GM21381 (cell line): ENCODE data around the gene FAM163A.
"Not testable (repeated sequence)": the region's sequence is repeated elsewhere in the genome, so short reads cannot be mapped to it uniquely, and the experiment has no call there.

ENCODE experiments used
- ATAC-seq: cut with Tn5 transposase; IDR thresholded peaks from one replicate; pipeline ENCODE4 v1.9.1; 2021; ENCODE audit warnings: mild to moderate bottlenecking, moderate library complexity; ENCODE audit not compliant: unreplicated experiment

FAM163A gene

DNA sequence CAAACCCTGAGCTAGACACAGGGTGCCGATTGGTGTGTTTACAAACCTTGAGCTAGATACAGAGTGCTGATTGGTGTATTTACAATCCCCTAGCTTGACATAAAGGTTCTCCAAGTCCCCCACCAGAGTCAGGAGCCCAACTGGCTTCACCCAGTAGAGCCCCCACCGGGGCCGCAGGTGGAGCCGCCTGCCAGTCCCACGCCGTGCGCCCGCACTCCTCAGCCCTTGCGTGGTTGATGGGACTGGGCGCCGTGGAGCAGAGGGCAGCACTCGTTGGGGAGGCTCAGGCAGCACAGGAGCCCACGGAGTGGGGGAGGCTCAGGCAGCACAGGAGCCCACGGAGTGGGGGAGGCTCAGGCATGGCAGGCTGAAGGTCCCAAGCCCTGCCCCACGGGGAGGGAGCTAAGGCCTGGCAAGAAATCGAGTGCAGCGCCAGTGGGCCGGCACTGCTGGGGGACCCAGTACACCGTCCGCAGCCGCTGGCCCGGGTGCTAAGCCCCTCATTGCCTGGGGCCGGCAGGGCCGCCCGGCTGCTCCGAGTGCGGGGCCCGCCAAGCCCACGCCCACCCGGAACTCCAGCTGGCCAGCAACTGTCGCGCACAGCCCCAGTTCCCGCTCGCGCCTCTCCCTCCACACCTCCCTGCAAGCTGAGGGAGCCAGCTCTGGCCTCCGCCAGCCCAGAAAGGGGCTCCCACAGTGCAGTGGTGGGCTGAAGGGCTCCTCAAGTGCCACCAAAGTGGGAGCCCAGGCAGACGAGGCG, 93.8 kb downstream of the FAM163A start:
- ATAC-seq = not testable (repeated sequence)

DNA sequence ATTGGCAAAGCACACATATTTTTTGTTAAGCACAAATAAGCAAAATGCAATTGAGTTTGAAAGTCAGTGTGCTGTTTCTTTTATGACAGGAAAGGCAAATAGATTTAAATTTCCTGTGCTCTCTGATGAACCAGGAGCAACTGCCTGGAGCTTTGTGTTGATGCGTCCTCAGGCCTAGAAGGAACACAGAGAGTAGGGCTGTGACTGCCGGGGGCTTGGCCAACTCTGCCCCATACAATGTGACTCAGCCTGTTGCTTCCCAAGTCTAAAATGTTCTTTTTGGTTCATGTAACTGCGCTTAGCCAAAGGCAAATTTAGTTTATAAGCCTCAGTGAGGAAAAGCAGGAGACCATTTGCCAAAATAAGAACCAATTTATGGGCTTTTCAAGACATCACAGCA, 97.0 kb downstream of the FAM163A start:
- ATAC-seq = no peak

DNA sequence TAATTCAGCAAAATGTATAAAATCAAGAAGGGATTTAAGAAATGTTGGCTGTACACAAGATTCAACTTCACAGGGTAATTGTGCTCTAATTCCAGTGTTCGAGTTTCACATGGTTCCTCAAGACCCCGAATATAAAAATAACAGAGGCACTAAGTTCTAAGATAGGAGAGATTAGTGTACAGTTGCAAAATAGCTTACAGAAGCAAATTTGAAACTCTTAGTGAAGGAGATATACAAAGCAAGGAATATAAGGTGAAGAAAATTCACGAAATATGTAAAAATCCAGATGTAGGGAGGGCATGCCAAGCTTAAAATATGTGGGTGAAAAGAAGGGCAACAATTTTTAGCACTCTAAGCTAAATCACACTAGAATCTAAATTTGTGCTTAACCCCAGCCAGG, 105.1 kb downstream of the FAM163A start:
- no peak for ATAC-seq

DNA sequence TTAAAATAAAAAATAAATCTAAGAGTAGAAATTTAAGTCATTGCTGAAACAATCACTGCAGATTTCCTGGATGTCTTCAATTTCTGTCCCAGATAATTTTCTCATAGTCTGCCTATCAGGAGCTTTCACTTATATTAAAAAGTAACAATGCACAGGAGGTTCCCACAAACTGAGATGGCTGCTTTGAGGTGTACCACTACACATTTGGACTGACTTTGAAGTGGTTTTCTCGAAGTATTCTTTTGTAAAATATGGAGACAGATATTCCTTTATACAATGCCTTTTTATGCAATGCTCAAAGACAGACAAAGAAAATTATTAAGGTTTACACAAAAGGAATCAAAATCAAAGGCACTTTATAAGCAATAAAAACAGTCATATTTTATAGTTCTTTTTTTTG, 110.0 kb downstream of the FAM163A start:
- no peak for ATAC-seq

DNA sequence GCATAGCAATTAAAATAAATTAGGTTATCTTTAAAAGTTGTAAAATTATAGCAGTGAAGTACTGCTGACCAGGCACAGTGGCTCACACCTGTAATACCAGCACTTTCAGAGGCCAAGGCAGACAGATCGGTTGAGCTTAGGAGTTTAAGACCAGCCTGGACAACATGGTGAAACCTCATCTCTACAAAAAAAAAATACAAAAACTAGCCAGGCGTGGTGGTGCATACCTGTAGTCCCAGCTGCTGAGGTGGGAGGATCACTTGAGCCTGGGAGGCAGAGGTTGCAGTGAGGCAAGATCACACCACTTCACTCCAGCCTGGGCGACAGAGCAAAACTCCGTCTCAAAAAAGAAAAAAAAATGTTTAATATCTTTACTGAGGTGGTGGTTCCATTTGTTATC, 112.7 kb downstream of the FAM163A start:
- ATAC-seq = not testable (repeated sequence)

DNA sequence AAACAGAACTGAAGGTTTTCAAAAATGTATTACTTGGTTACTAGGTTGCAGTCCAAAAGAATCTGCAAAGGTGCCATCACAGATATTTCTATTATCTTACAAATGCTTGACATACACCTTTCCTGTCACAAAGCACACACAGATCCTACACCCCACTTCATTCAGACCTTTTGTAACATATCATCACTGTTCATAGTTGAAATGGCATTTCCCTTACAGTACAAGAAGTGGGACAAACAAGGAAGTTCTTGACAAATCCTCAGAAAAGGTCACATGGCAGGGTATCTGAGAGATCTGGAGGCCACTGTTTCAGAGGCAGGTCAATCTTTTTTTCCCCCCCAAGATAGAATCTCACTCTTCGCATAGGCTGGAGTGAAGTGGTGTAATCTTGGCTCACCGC, 113.2 kb downstream of the FAM163A start:
- no peak for ATAC-seq

DNA sequence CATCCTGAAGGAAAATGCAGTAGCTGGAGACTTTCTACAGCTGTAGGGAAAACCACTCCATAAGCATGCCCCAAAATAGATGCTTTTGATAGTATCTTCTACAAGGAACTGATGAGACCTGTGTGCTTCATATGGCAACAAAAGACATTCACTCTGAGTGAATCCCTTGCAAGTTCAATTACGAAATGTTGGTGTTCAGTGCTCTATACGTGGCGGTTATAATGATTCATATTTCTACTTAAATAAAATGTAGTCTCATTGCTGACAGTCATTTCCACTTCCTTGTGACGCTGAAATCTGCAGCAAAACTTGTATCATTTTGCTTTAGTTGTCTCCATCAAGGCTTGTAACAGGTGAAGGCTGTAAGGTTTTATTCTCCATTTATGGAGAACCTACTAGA, 113.9 kb downstream of the FAM163A start:
- ATAC-seq = no peak

DNA sequence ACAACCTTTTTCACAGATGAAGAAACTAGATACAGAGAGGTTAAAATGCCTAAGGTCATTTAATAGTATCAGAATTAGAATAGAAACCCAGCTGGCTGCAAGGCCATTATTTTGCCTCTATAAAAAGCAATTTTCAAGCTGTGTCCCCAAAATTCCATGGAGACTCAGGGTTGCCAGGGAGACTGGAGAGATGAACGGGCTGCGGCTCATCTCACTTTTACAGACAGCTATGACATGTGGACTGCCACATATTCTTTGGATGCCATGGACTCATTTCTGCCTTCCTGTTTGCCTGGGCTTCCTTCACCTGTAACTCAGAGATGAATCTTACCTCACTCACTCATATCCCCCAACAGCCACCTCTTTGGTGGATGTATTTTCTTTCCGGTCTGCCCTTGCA, 117.6 kb downstream of the FAM163A start:
- ATAC-seq = no peak

DNA sequence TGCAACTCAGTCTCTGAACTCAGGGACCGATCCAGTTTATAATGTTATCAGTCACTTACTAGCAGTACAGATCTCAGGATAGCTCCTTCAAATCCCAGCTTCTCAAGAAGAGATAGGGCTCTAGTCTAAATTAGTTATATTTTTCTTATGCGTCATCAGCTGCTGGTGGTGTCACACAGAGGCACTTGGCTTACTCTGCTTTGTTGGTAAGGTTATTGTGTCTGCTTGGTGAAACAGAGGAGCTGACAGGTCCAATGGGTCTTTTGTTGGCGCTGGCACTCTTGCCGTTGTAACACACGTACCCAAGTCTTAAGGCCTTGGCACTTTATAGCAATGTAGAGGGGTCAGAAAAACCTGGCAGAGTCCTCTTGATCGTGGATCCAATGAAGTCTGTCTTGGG, 122.3 kb downstream of the FAM163A start:
- no peak for ATAC-seq
